GM12878 (cell line): ENCODE measurements around the gene TGM5. TPM values are rescaled to one million over a fixed set of nuclear protein-coding genes. Genes with fewer than 3 reads are reported as not detected.
A peak's percentile ranks its signal among the peaks of the same experiment; 100 is the strongest.

Source experiments
- EED ChIP-seq: sonication (generic); IDR thresholded peaks from 2 replicates; pipeline ENCODE4 v1.6.1; 2016; ENCODE audit warnings: antibody characterized with exemption, low read depth
- ETV6 ChIP-seq, 2 experiments: fragments of 450-650 bp in 1 of 2; IDR thresholded peaks in 1 of 2; conservative IDR thresholded peaks in 1 of 2; 2 replicates each; pipeline ENCODE4 v1.6.1; 2014; ENCODE audit warnings: antibody characterized with exemption in 1 of 2, borderline replicate concordance in 1 of 2, low read depth in 1 of 2, mild to moderate bottlenecking in 1 of 2, moderate library complexity in 1 of 2
- FOS ChIP-seq: IDR thresholded peaks from 3 replicates; pipeline ENCODE4 v1.6.1; 2011; ENCODE audit warnings: borderline replicate concordance; ENCODE audit not compliant: insufficient read length; ENCODE audit errors: extremely low read depth
- NRF1 ChIP-seq: conservative IDR thresholded peaks from 2 replicates; pipeline ENCODE4 v1.6.1; 2011; ENCODE audit warnings: mild to moderate bottlenecking, low read depth, low read length, improper control_type of control experiment
- RAD51 ChIP-seq: fragments of 450-650 bp; IDR thresholded peaks from 2 replicates; pipeline ENCODE4 v1.6.1; 2016; ENCODE audit warnings: moderate library complexity, mild to moderate bottlenecking, inconsistent platforms
- RBBP5 ChIP-seq: fragments of 200-600 bp; sonication (generic); conservative IDR thresholded peaks from 2 replicates; pipeline ENCODE4 v1.6.1; 2016
- RUNX3 ChIP-seq: IDR thresholded peaks from 2 replicates; pipeline ENCODE4 v1.6.1; 2012; ENCODE audit warnings: low read length, inconsistent platforms
- SMAD5 ChIP-seq: IDR thresholded peaks from 2 replicates; pipeline ENCODE4 v1.6.1; 2016; ENCODE audit warnings: antibody characterized with exemption, low read depth
- STAT3 ChIP-seq: IDR thresholded peaks from 2 replicates; pipeline ENCODE4 v1.6.1; 2011; ENCODE audit warnings: low read depth, low read length, improper control_type of control experiment
- SUPT20H ChIP-seq: IDR thresholded peaks from 2 replicates; pipeline ENCODE4 v1.6.1; 2011; ENCODE audit warnings: low read depth, mild to moderate bottlenecking, low read length, moderate library complexity, borderline replicate concordance; ENCODE audit not compliant: control insufficient read depth
- ZBED1 ChIP-seq: IDR thresholded peaks from 2 replicates; pipeline ENCODE4 v1.6.1; 2016; ENCODE audit warnings: borderline replicate concordance
- polyA plus RNA-seq, 11 experiments: library from polyadenylated mRNA; depleted of rRNA in 4 of 11; unstranded in 6 of 11; stranded (reverse) in 5 of 11; fragments of >200 nt; fragmentation: Nextera tagmentation in 4 of 11; fragmentation: Illumina TruSeq in 1 of 11; extraction: Ambion mirVana in 4 of 11; extraction: Trizol in 1 of 11; gene quantifications; 1 replicate in 1 of 11; 2 replicates in 10 of 11; pipeline versions ENCODE4 v1.2.1 to v1.2.3, GENCODE V29; 2011 to 2016; ENCODE audit warnings: inconsistent platforms in 2 of 11, missing spikeins in 2 of 11, low read depth in 1 of 11
- total RNA-seq, 4 experiments: library from RNA; depleted of rRNA in 3 of 4; stranded (reverse); fragments of >200 nt in 3 of 4; fragmentation: Illumina TruSeq in 1 of 4; extraction: Trizol in 1 of 4; gene quantifications; 2 replicates each; pipeline versions ENCODE4 v1.2.1 to v1.2.3, GENCODE V29; 2013 to 2021
- TF ChIP-seq, protein P1 (sequence below): IDR thresholded peaks from 2 replicates; pipeline ENCODE4 v1.6.1; 2012; ENCODE audit warnings: improper control_type of control experiment, low read depth, low read length; ENCODE audit not compliant: insufficient replicate concordance
- TF ChIP-seq, protein P2 (sequence below): fragments of 450-650 bp; IDR thresholded peaks from 2 replicates; pipeline ENCODE4 v1.6.1; 2016; ENCODE audit warnings: mild to moderate bottlenecking, moderate library complexity, borderline replicate concordance
- TF ChIP-seq, protein P3 (sequence below): fragments of 450-650 bp; formaldehyde crosslinking; IDR thresholded peaks from 2 replicates; pipeline ENCODE4 v1.5.0; 2022; ENCODE audit warnings: mild to moderate bottlenecking, missing genetic modification characterization
- TF ChIP-seq, protein P4 (sequence below): IDR thresholded peaks from 2 replicates; pipeline ENCODE4 v1.6.1; 2011; ENCODE audit warnings: low read depth, mild to moderate bottlenecking, low read length, moderate library complexity, borderline replicate concordance; ENCODE audit errors: extremely low read depth

The TGM5 gene
- total and polyA plus RNA-seq, 10 of the 15 experiments (the other 5 are each of a cell fraction or from before 2014, with no cell fraction given), result 4.4 to 27.1 (median 5.6) TPM

DNA sequence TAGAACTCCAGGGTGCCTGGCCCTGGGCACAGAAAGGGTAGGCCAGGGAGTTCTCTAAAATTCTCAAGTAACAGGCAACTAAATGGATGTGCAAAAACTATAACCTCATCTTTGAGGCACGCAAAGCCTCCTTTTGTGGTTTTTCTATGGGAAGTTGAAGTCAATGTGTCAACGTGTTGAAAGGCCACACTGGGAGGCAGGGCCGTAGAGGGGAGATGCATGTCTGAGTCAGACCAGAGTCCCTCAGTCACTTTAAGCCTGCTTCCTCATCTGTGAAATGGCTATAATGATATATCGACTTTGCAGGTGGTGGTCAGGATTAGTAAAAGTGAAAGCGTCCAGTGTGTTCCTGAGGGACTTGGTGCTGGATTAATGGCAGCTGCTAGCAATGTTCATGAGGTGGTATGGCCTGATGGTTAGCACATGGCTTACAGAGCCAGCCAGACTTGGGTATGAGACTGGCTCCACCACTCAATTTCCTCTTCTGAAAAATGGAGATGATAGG, 17.0 kb downstream of the TGM5 start (continued):
- TF ChIP-seq, protein P1, sequence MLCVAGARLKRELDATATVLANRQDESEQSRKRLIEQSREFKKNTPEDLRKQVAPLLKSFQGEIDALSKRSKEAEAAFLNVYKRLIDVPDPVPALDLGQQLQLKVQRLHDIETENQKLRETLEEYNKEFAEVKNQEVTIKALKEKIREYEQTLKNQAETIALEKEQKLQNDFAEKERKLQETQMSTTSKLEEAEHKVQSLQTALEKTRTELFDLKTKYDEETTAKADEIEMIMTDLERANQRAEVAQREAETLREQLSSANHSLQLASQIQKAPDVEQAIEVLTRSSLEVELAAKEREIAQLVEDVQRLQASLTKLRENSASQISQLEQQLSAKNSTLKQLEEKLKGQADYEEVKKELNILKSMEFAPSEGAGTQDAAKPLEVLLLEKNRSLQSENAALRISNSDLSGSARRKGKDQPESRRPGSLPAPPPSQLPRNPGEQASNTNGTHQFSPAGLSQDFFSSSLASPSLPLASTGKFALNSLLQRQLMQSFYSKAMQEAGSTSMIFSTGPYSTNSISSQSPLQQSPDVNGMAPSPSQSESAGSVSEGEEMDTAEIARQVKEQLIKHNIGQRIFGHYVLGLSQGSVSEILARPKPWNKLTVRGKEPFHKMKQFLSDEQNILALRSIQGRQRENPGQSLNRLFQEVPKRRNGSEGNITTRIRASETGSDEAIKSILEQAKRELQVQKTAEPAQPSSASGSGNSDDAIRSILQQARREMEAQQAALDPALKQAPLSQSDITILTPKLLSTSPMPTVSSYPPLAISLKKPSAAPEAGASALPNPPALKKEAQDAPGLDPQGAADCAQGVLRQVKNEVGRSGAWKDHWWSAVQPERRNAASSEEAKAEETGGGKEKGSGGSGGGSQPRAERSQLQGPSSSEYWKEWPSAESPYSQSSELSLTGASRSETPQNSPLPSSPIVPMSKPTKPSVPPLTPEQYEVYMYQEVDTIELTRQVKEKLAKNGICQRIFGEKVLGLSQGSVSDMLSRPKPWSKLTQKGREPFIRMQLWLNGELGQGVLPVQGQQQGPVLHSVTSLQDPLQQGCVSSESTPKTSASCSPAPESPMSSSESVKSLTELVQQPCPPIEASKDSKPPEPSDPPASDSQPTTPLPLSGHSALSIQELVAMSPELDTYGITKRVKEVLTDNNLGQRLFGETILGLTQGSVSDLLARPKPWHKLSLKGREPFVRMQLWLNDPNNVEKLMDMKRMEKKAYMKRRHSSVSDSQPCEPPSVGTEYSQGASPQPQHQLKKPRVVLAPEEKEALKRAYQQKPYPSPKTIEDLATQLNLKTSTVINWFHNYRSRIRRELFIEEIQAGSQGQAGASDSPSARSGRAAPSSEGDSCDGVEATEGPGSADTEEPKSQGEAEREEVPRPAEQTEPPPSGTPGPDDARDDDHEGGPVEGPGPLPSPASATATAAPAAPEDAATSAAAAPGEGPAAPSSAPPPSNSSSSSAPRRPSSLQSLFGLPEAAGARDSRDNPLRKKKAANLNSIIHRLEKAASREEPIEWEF, result peak; percentile 41
- TF ChIP-seq ZBED1, result peak; percentile 90; the same call in 1 of the 2 replicates
- TF ChIP-seq RBBP5, result no peak
- no peak for TF ChIP-seq SMAD5
- TF ChIP-seq, protein P2, sequence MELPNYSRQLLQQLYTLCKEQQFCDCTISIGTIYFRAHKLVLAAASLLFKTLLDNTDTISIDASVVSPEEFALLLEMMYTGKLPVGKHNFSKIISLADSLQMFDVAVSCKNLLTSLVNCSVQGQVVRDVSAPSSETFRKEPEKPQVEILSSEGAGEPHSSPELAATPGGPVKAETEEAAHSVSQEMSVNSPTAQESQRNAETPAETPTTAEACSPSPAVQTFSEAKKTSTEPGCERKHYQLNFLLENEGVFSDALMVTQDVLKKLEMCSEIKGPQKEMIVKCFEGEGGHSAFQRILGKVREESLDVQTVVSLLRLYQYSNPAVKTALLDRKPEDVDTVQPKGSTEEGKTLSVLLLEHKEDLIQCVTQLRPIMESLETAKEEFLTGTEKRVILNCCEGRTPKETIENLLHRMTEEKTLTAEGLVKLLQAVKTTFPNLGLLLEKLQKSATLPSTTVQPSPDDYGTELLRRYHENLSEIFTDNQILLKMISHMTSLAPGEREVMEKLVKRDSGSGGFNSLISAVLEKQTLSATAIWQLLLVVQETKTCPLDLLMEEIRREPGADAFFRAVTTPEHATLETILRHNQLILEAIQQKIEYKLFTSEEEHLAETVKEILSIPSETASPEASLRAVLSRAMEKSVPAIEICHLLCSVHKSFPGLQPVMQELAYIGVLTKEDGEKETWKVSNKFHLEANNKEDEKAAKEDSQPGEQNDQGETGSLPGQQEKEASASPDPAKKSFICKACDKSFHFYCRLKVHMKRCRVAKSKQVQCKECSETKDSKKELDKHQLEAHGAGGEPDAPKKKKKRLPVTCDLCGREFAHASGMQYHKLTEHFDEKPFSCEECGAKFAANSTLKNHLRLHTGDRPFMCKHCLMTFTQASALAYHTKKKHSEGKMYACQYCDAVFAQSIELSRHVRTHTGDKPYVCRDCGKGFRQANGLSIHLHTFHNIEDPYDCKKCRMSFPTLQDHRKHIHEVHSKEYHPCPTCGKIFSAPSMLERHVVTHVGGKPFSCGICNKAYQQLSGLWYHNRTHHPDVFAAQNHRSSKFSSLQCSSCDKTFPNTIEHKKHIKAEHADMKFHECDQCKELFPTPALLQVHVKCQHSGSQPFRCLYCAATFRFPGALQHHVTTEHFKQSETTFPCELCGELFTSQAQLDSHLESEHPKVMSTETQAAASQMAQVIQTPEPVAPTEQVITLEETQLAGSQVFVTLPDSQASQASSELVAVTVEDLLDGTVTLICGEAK, result no peak
- TF ChIP-seq ETV6 (conservative IDR thresholded peaks at IDR 0.05 in 1 of 2, IDR thresholded peaks at IDR 0.05 in 1 of 2; ENCODE audit: borderline replicate concordance in 1 of 2, low read depth in 1 of 2), result peak in 1 of 2 experiments; percentile 76; a peak in 2 of 4 replicates
- no peak for TF ChIP-seq SUPT20H
- TF ChIP-seq STAT3, result no peak
- TF ChIP-seq FOS, result no peak
- TF ChIP-seq RAD51, result no peak
- TF ChIP-seq, protein P3, sequence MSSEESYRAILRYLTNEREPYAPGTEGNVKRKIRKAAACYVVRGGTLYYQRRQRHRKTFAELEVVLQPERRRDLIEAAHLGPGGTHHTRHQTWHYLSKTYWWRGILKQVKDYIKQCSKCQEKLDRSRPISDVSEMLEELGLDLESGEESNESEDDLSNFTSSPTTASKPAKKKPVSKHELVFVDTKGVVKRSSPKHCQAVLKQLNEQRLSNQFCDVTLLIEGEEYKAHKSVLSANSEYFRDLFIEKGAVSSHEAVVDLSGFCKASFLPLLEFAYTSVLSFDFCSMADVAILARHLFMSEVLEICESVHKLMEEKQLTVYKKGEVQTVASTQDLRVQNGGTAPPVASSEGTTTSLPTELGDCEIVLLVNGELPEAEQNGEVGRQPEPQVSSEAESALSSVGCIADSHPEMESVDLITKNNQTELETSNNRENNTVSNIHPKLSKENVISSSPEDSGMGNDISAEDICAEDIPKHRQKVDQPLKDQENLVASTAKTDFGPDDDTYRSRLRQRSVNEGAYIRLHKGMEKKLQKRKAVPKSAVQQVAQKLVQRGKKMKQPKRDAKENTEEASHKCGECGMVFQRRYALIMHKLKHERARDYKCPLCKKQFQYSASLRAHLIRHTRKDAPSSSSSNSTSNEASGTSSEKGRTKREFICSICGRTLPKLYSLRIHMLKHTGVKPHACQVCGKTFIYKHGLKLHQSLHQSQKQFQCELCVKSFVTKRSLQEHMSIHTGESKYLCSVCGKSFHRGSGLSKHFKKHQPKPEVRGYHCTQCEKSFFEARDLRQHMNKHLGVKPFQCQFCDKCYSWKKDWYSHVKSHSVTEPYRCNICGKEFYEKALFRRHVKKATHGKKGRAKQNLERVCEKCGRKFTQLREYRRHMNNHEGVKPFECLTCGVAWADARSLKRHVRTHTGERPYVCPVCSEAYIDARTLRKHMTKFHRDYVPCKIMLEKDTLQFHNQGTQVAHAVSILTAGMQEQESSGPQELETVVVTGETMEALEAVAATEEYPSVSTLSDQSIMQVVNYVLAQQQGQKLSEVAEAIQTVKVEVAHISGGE (CRISPR knock-in tag), result no peak
- TF ChIP-seq NRF1, result no peak
- TF ChIP-seq RUNX3, result peak; percentile 98
- TF ChIP-seq EED, result peak; percentile 100
- TF ChIP-seq, protein P4, sequence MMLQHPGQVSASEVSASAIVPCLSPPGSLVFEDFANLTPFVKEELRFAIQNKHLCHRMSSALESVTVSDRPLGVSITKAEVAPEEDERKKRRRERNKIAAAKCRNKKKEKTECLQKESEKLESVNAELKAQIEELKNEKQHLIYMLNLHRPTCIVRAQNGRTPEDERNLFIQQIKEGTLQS, result no peak
